GM12875 (cell line): ENCODE results near the gene PRKN.

Source experiments
- H3K4me3 ChIP-seq: one replicate; pipeline ENCODE4 v1.5.1; 2011; ENCODE audit warnings: low read depth, low read length, control low read depth
- CTCF ChIP-seq: IDR thresholded peaks from 2 replicates; pipeline ENCODE4 v1.5.1; 2011; ENCODE audit warnings: low read depth, mild to moderate bottlenecking, control low read depth, inconsistent platforms, low read length, moderate library complexity, borderline replicate concordance; ENCODE audit not compliant: insufficient read depth

The PRKN gene

GRCh38 chr6:161917645-161918044, 809.9 kb downstream of the PRKN start:
- no peak overlapping the region for H3K4me3 ChIP-seq
- TF ChIP-seq CTCF = no peak

- TF ChIP-seq CTCF = no peak
- no peak overlapping the region for H3K4me3 ChIP-seq
Observed at GRCh38 chr6:161915456-161915964, 812.1 kb downstream of the PRKN start.

- TF ChIP-seq CTCF = no peak
- H3K4me3 ChIP-seq = no peak overlapping the region
Observed at GRCh38 chr6:161908872-161909271, 818.7 kb downstream of the PRKN start.

GRCh38 chr6:161906571-161906970, 821.0 kb downstream of the PRKN start:
- TF ChIP-seq CTCF = no peak
- no peak overlapping the region for H3K4me3 ChIP-seq

- no peak for TF ChIP-seq CTCF
Observed at GRCh38 chr6:161903584-161904212, 823.9 kb downstream of the PRKN start.

GRCh38 chr6:161901740-161902426, 825.7 kb downstream of the PRKN start:
- H3K4me3 ChIP-seq = no peak overlapping the region
- TF ChIP-seq CTCF = no peak

More at GRCh38 chr6:161903584-161904212, 823.9 kb downstream of the PRKN start:
- no peak overlapping the region for H3K4me3 ChIP-seq

- no peak overlapping the region for H3K4me3 ChIP-seq
- no peak for TF ChIP-seq CTCF
Observed at GRCh38 chr6:161894436-161894835, 833.1 kb downstream of the PRKN start.
